Karpas-422 (cell line): ENCODE measurements around the gene OR10G2. TPM values are rescaled to one million over a fixed set of nuclear protein-coding genes. Genes with fewer than 3 reads are reported as not detected.

ENCODE experiments used
- DNase-seq: peaks from one replicate; pipeline ENCODE4 v3.0.0-alpha.2; 2015
- H2AFZ ChIP-seq: fragments of 200-600 bp; sonication (generic); 2 replicates; pipeline ENCODE4 v1.6.1; 2014; ENCODE audit warnings: antibody characterized with exemption, low read length, mixed read lengths
- H3K27ac ChIP-seq: fragments of 200-600 bp; sonication (generic); 2 replicates; pipeline ENCODE4 v1.5.1; 2014; ENCODE audit warnings: mild to moderate bottlenecking, low read length, moderate library complexity
- H3K27me3 ChIP-seq: fragments of 200-600 bp; sonication (generic); 2 replicates; pipeline ENCODE4 v1.6.1; 2014; ENCODE audit warnings: low read length, mixed read lengths
- H3K36me3 ChIP-seq: fragments of 200-600 bp; sonication (generic); 2 replicates; pipeline ENCODE4 v1.6.1; 2014; ENCODE audit warnings: low read length, mixed read lengths; ENCODE audit not compliant: insufficient read depth
- H3K4me1 ChIP-seq: fragments of 200-600 bp; sonication (generic); 2 replicates; pipeline ENCODE4 v1.6.1; 2014; ENCODE audit warnings: mild to moderate bottlenecking, low read length, mixed read lengths
- H3K4me2 ChIP-seq: fragments of 200-600 bp; sonication (generic); 2 replicates; pipeline ENCODE4 v1.6.1; 2014; ENCODE audit warnings: low read length, low read depth, mild to moderate bottlenecking; ENCODE audit not compliant: poor library complexity, severe bottlenecking
- H3K4me3 ChIP-seq: fragments of 200-600 bp; sonication (generic); 2 replicates; pipeline ENCODE4 v1.5.1; 2014; ENCODE audit warnings: mild to moderate bottlenecking, antibody characterized with exemption, low read length, mixed read lengths
- H3K79me2 ChIP-seq: fragments of 200-600 bp; sonication (generic); 2 replicates; pipeline ENCODE4 v1.6.1; 2014; ENCODE audit warnings: mild to moderate bottlenecking, low read length, mixed read lengths
- H3K9ac ChIP-seq: fragments of 200-600 bp; sonication (generic); 2 replicates; pipeline ENCODE4 v1.6.0; 2014; ENCODE audit warnings: low read length
- H3K9me2 ChIP-seq: fragments of 200-600 bp; sonication (generic), shearing (Covaris generic); replicated peaks from 2 replicates; pipeline ENCODE4 v1.6.0; 2014; ENCODE audit warnings: mild to moderate bottlenecking, low read length, moderate library complexity; ENCODE audit not compliant: insufficient read depth
- H3K9me3 ChIP-seq: fragments of 300-700, 200-600 bp; sonication (generic); 2 replicates; pipeline ENCODE4 v1.6.1; 2014; ENCODE audit warnings: low read length, mixed read lengths
- H4K20me1 ChIP-seq: fragments of 200-600 bp; sonication (generic); 2 replicates; pipeline ENCODE4 v1.6.1; 2014; ENCODE audit warnings: mild to moderate bottlenecking, antibody characterized with exemption, low read length, low read depth; ENCODE audit not compliant: insufficient read depth
- total RNA-seq: library from RNA; depleted of rRNA; stranded (reverse); fragments of >200 nt; shearing (Covaris generic); gene quantifications from 2 replicates; pipeline ENCODE4 v1.2.3, GENCODE V29; 2014; ENCODE audit warnings: low replicate concordance; rRNA removed

The OR10G2 gene, protein sequence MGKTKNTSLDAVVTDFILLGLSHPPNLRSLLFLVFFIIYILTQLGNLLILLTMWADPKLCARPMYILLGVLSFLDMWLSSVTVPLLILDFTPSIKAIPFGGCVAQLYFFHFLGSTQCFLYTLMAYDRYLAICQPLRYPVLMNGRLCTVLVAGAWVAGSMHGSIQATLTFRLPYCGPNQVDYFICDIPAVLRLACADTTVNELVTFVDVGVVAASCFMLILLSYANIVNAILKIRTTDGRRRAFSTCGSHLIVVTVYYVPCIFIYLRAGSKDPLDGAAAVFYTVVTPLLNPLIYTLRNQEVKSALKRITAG
- total RNA-seq: not detected in 2 replicates

DNA sequence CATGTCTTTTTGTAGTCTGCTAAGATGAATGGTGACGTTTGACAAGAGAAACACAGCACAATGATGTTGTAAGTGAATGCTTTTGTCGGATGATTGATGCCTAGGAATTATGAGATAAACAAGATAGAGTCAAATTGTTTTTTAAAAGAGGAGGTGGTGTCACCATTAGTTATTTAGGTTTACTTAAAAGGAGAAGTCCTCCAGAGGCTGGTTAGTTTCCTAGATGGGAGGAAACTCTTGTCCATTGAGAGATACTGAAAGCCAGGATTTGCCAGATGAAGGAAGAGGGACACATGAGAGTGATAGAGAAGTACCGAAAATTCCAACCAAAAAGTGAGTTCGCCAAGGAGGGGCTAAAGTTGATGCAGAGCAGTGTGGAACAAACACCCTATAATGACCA, at the start of gene OR10G2:
TSS of gene OR10G2 (minus strand) at position 101 of the 400 bp plus-strand sequence. CDS start at position 3, 98 bp downstream.
- DNase-seq: no peak
- Histone ChIP-seq H3K79me2 (no peaks in the 10 kb centered on the region), H3K4me2 (no peak within 1 kb of the TSS), H3K36me3 (no peaks in the 10 kb centered on the region), H3K27ac (no peak within 1 kb of the TSS), H3K4me1 (no peaks in the 10 kb centered on the region), H4K20me1 (no peaks in the 10 kb centered on the region), H3K9ac (no peak within 1 kb of the TSS), H3K4me3 (no peak within 1 kb of the TSS), H3K9me2 (no peaks in the 10 kb centered on the region), H2AFZ (no peak within 1 kb of the TSS), H3K27me3 (no peaks in the 10 kb centered on the region), H3K9me3 (no peaks in the 10 kb centered on the region)

DNA sequence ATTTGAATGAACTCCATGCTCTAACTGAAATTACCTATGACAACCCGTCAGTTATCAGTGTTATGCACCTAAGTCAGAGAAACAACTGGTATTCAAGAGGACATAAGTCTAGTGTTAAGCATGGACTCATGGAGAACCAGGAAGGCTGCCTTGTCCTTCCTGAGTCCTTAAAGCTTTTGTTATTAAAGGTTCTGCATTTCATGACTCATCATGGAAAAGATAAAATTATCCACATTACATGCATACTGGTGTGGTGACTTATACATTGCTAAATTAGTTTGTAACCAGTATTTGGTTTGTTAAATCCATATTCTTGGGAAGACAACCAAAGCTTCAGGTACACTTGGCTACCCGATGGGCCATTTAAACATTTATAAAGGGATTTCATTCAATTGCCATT, 45.3 kb upstream of the OR10G2 start:
- no peak overlapping the region for H2AFZ ChIP-seq
- H3K9me3 ChIP-seq: no peaks in the 10 kb centered on the region
- no peak overlapping the region for H3K4me3 ChIP-seq
- H4K20me1 ChIP-seq: no peaks in the 10 kb centered on the region; the same call in 1 of the 2 replicates
- no peak overlapping the region for H3K9ac ChIP-seq
- no peaks in the 10 kb centered on the region for H3K36me3 ChIP-seq
- H3K79me2 ChIP-seq: no peaks in the 10 kb centered on the region
- H3K4me1 ChIP-seq: peaks cover 11% of the 10 kb centered on the region
- no peaks in the 10 kb centered on the region for H3K9me2 ChIP-seq
- no peak for DNase-seq
- no peak overlapping the region for H3K4me2 ChIP-seq
- no peak overlapping the region for H3K27ac ChIP-seq
- H3K27me3 ChIP-seq: no peaks in the 10 kb centered on the region

DNA sequence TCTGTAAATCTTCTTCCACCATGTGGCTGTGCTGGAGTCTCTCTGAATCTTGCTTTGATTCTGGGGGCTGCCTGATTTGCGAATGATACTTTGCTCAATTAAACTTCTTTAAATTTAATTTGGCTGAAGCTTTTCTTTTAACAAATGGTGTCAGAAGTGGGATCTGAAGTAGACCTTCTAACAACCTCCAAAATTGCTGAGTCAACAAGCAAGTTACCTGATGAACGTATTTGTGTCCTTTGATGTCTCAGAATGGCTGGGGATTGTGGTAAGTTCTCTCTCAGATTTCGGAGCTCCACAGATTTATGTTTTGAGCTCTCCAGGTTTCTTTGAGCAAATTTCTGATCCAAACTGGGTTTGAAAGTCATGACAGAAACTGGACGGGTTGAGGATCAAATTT, 40.8 kb upstream of the OR10G2 start:
- Histone ChIP-seq H3K4me3 (no peak overlapping the region), H3K79me2 (no peaks in the 10 kb centered on the region), H3K4me1 (peaks cover 11% of the 10 kb centered on the region), H3K27ac (no peak overlapping the region), H3K4me2 (no peak overlapping the region), H4K20me1 (no peaks in the 10 kb centered on the region), H3K9me2 (no peaks in the 10 kb centered on the region), H3K9ac (no peak overlapping the region), H3K36me3 (no peaks in the 10 kb centered on the region), H2AFZ (no peak overlapping the region), H3K27me3 (no peaks in the 10 kb centered on the region), H3K9me3 (no peaks in the 10 kb centered on the region)
- no peak for DNase-seq

DNA sequence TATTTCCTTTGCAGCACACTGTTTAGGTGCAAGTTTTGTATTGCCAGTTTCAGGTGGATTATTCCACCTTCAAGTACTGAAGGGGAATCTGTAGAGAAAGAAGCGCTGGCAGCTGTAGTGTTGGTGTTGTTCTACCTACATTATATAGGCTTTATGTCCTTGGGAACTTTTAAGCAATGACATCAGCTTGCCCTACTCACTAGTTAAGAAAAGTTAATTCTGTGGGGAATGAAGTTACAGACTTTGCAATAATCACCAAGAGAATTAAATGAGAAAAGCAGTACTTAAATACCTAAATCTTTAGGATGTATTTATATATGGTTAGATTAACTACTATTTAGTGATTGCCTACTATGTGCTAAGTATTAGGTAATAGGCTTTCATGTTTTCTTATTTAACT, 39.0 kb upstream of the OR10G2 start, which contains the start of gene OR4E1:
TSS of gene OR4E1 (minus strand) at position 101 of the 400 bp plus-strand sequence. CDS start 2,883 bp downstream, outside the sequence.
- no peaks in the 10 kb centered on the region for H3K9me3 ChIP-seq
- no peaks in the 10 kb centered on the region for H3K36me3 ChIP-seq
- H3K4me1 ChIP-seq: peaks cover 11% of the 10 kb centered on the region
- no peak within 1 kb of the TSS for H3K27ac ChIP-seq
- DNase-seq: no peak
- H3K9me2 ChIP-seq: no peaks in the 10 kb centered on the region
- no peak within 1 kb of the TSS for H3K4me3 ChIP-seq
- no peaks in the 10 kb centered on the region for H3K27me3 ChIP-seq
- H3K79me2 ChIP-seq: no peaks in the 10 kb centered on the region
- H4K20me1 ChIP-seq: no peaks in the 10 kb centered on the region
- H3K4me2 ChIP-seq: no peak within 1 kb of the TSS
- H3K9ac ChIP-seq: no peak within 1 kb of the TSS
- H2AFZ ChIP-seq: no peak within 1 kb of the TSS

DNA sequence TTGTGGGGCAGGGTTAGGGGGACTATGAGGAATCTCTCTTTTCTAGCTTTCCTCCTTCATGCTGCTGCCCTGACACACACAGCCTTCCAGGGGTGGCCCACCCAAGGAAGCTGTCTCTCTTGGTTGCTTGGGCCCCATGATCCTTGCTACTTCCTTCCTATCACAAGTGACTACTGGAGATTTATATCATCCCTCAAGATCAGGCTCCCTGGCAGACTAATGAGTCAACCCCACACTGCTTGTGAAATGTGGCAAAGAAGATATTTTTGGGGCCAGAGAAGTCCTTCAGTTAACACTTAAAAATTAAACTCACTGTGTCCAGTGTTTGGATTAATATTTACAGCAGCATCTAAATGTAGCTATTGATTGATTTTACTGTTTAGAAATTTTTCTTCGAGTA, 37.4 kb upstream of the OR10G2 start:
- no peak overlapping the region for H3K4me3 ChIP-seq
- H3K36me3 ChIP-seq: no peaks in the 10 kb centered on the region
- H3K9me3 ChIP-seq: no peaks in the 10 kb centered on the region
- H3K9me2 ChIP-seq: no peaks in the 10 kb centered on the region
- no peaks in the 10 kb centered on the region for H4K20me1 ChIP-seq
- no peak for DNase-seq
- no peaks in the 10 kb centered on the region for H3K79me2 ChIP-seq
- H3K27me3 ChIP-seq: no peaks in the 10 kb centered on the region
- no peak overlapping the region for H2AFZ ChIP-seq
- no peaks in the 10 kb centered on the region for H3K4me1 ChIP-seq
- no peak overlapping the region for H3K27ac ChIP-seq
- no peak overlapping the region for H3K9ac ChIP-seq
- no peak overlapping the region for H3K4me2 ChIP-seq

DNA sequence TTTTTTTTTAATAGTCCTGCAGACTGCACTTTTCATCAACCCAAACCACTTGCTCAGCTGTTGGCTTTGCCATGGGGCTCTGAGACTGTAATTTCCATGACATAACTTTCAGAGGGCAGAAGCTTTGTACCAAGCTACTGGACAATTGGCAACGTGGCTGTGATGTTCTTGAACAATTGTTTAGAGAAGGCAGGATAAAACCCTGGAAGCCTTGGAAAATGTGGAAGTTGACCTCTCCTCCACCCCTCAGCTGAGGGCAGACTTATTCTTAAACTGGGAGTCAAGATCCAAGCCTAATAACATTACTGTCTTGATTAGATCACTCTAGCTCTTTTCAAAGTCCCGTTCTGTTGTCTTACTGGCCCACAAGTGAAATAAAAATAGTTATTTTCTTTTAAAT, 36.6 kb upstream of the OR10G2 start:
- Histone ChIP-seq H3K4me3 (no peak overlapping the region), H4K20me1 (no peaks in the 10 kb centered on the region), H3K36me3 (no peaks in the 10 kb centered on the region), H3K9me2 (no peaks in the 10 kb centered on the region), H3K79me2 (no peaks in the 10 kb centered on the region), H3K4me1 (no peaks in the 10 kb centered on the region), H2AFZ (no peak overlapping the region), H3K4me2 (no peak overlapping the region), H3K9ac (no peak overlapping the region), H3K27ac (no peak overlapping the region), H3K27me3 (no peaks in the 10 kb centered on the region), H3K9me3 (no peaks in the 10 kb centered on the region)
- DNase-seq: no peak

DNA sequence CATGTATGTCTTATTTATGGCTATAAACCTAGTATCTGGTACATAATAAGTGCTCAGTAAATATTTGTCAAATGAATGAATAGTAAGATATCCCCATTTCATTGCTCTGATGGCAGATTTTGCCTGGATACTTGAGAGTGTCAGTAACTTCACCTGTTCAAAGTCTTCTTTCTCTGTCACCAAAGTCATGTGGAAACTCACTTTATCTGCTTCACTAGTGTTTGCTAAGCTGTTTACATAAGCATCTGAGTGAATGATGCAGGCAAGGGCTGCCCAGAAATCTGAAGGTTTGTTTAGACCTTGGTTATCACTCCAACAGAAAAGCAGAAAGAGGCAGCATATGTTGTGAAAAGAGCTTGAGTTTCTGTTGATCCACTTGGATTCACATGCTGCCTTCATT, 34.5 kb upstream of the OR10G2 start:
- Histone ChIP-seq H2AFZ (no peak overlapping the region), H3K9me3 (no peaks in the 10 kb centered on the region), H3K4me2 (no peak overlapping the region), H3K79me2 (no peaks in the 10 kb centered on the region), H3K36me3 (no peaks in the 10 kb centered on the region), H3K4me3 (no peak overlapping the region), H3K27me3 (no peaks in the 10 kb centered on the region), H3K27ac (no peak overlapping the region), H3K4me1 (no peaks in the 10 kb centered on the region), H4K20me1 (no peaks in the 10 kb centered on the region), H3K9ac (no peak overlapping the region), H3K9me2 (no peaks in the 10 kb centered on the region)
- no peak for DNase-seq

DNA sequence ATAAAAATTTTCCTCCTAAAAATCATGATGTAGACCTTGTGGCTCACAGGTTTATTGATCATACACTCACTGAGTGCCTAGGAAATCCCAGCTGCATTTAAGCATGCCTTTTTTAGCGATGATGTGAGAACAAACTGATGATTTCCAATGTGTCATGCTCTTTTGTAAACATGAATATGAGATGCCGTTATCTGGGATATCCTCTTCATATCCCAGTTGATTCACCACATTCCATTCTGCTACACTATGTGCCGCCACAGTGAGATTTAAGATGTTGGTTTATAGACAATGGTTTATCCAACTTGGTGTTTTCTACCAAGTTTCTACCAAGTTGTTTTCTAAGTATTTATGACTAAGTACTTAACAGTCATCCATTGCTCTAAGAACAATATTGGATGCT, 33.6 kb upstream of the OR10G2 start:
- no peak overlapping the region for H3K4me2 ChIP-seq
- no peak overlapping the region for H3K27ac ChIP-seq
- no peaks in the 10 kb centered on the region for H3K27me3 ChIP-seq
- no peak for DNase-seq
- H3K9me3 ChIP-seq: no peaks in the 10 kb centered on the region
- no peaks in the 10 kb centered on the region for H3K4me1 ChIP-seq
- no peak overlapping the region for H3K4me3 ChIP-seq
- H3K79me2 ChIP-seq: no peaks in the 10 kb centered on the region
- no peak overlapping the region for H3K9ac ChIP-seq
- H3K9me2 ChIP-seq: no peaks in the 10 kb centered on the region
- H3K36me3 ChIP-seq: no peaks in the 10 kb centered on the region
- H4K20me1 ChIP-seq: no peaks in the 10 kb centered on the region
- no peak overlapping the region for H2AFZ ChIP-seq
